Natural killer cell (primary cell): ENCODE data around the gene FOXI1. TPM values are rescaled to one million over a fixed set of nuclear protein-coding genes. Genes with fewer than 3 reads are reported as not detected.

Source experiments
- ATAC-seq, 3 donors: fragments of 150-1000 bp in 2 of 3; fragments of 200-7000 bp in 1 of 3; cut with Tn5 transposase; 1 replicate in 1 of 3; 2 replicates in 2 of 3; pipeline ENCODE4 v1.10.0; 2021; ENCODE audit warnings: mild to moderate bottlenecking in 2 of 3, moderate library complexity in 2 of 3
- DNase-seq, 2 donors: peaks; one replicate each; pipeline versions ENCODE4 v3.0.0 to v3.0.0-alpha.2; 2013 to 2021; ENCODE audit warnings: mixed read lengths in 1 of 2
- H3K27ac ChIP-seq: one replicate; pipeline ENCODE4 v1.5.1; 2013; ENCODE audit warnings: mild to moderate bottlenecking, low read length
- H3K27me3 ChIP-seq: one replicate; pipeline ENCODE4 v1.6.1; 2013; ENCODE audit warnings: low read length; ENCODE audit not compliant: control insufficient read depth, insufficient read depth
- H3K36me3 ChIP-seq: one replicate; pipeline ENCODE4 v1.6.1; 2013; ENCODE audit warnings: low read length; ENCODE audit not compliant: control insufficient read depth, insufficient read depth
- H3K4me1 ChIP-seq: one replicate; pipeline ENCODE4 v1.6.1; 2013; ENCODE audit warnings: low read length; ENCODE audit not compliant: control insufficient read depth, insufficient read depth
- H3K4me3 ChIP-seq: one replicate; pipeline ENCODE4 v1.5.1; 2013; ENCODE audit warnings: low read length
- H3K9me3 ChIP-seq: one replicate; pipeline ENCODE4 v1.6.1; 2013; ENCODE audit warnings: low read length; ENCODE audit not compliant: control insufficient read depth, insufficient read depth
- H3K27ac Mint-ChIP-seq, 2 donors: one replicate each; pipeline ENCODE4 v1.8.0; 2022; ENCODE audit warnings: mild to moderate bottlenecking in 2 of 2, mixed read lengths in 2 of 2, moderate library complexity in 1 of 2
- H3K27me3 Mint-ChIP-seq, 2 donors: one replicate each; pipeline ENCODE4 v1.8.0; 2022; ENCODE audit warnings: low read depth in 2 of 2, mixed read lengths in 2 of 2
- H3K36me3 Mint-ChIP-seq: one replicate; pipeline ENCODE4 v1.8.0; 2022; ENCODE audit warnings: mixed read lengths
- H3K4me1 Mint-ChIP-seq, 2 donors: one replicate each; pipeline ENCODE4 v1.8.0; 2022; ENCODE audit warnings: mixed read lengths in 2 of 2
- H3K4me3 Mint-ChIP-seq: one replicate; pipeline ENCODE4 v1.8.0; 2022; ENCODE audit warnings: mild to moderate bottlenecking, moderate library complexity, mixed read lengths
- H3K9me3 Mint-ChIP-seq, 2 donors: one replicate each; pipeline ENCODE4 v1.8.0; 2022; ENCODE audit warnings: mixed read lengths in 2 of 2
- WGBS: methylation state at CpG from one replicate; pipeline ENCODE4 v1.1.7; 2013; ENCODE audit warnings: missing lambda C conversion rate; ENCODE audit not compliant: insufficient coverage; 5-methylcytosine and 5-hydroxymethylcytosine counted together
- intact Hi-C: fragments of 100-400 bp; cut with micrococcal nuclease; formaldehyde crosslinking; loops from one replicate; pipeline ENCODE4 v1.14.2; 2022
- total RNA-seq, 4 donors: library from RNA; stranded (reverse); fragments of 120-200 nt in 1 of 4; gene quantifications; one replicate each; pipeline versions ENCODE4 v1.2.3 to v1.2.4, GENCODE V29; 2013 to 2022
- TF ChIP-seq, protein P1 (sequence below): fragments of 200-600 bp; IDR thresholded peaks from one replicate; pipeline ENCODE4 v1.8.0; 2022; ENCODE audit warnings: antibody characterized with exemption

FOXI1 gene
- total RNA-seq, 3 donors from 2014 or later (not counting 1 experiment from before 2014, with no cell fraction given), result 0.18 TPM; not detected in 2

DNA sequence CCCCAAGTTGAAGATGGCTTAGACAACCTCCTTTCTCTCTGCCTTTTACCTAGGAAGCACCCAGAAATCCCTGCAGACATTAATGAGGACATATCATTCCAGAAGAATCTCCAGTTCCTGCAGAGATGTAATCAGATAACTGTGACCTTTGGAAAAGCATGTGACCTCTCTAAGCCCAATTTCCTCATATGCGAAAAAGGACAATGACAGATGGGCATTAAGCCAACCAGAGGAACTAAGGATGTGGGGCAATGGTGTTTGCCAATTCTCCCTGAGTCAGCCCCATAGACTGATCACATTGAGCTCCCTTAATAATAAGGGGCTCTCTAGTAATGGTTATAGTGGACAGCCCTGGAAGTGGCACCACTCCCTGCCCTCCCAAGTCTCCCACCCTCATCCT lies 10.1 kb upstream of the FOXI1 start:
- H3K36me3 ChIP-seq, result no peaks in the 10 kb centered on the region
- H3K36me3 Mint-ChIP-seq, result no peaks in the 10 kb centered on the region
- no peak overlapping the region for H3K4me3 ChIP-seq
- H3K4me1 Mint-ChIP-seq, result peaks cover 0 to 15% of the 10 kb centered on the region in 2 donors
- TF ChIP-seq, protein P1, sequence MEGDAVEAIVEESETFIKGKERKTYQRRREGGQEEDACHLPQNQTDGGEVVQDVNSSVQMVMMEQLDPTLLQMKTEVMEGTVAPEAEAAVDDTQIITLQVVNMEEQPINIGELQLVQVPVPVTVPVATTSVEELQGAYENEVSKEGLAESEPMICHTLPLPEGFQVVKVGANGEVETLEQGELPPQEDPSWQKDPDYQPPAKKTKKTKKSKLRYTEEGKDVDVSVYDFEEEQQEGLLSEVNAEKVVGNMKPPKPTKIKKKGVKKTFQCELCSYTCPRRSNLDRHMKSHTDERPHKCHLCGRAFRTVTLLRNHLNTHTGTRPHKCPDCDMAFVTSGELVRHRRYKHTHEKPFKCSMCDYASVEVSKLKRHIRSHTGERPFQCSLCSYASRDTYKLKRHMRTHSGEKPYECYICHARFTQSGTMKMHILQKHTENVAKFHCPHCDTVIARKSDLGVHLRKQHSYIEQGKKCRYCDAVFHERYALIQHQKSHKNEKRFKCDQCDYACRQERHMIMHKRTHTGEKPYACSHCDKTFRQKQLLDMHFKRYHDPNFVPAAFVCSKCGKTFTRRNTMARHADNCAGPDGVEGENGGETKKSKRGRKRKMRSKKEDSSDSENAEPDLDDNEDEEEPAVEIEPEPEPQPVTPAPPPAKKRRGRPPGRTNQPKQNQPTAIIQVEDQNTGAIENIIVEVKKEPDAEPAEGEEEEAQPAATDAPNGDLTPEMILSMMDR, result no peak
- H3K9me3 Mint-ChIP-seq, result no peaks in the 10 kb centered on the region
- peak in 1 of 3 donors; percentile 21 for ATAC-seq
- intact Hi-C loops, result no loop called here
- H3K27me3 Mint-ChIP-seq, result peaks cover 0 to 12% of the 10 kb centered on the region in 2 donors
- H3K4me3 Mint-ChIP-seq, result no peak overlapping the region
- H3K27me3 ChIP-seq, result no peaks in the 10 kb centered on the region
- WGBS, result 78% methylated on average over 1 of the region's 1 CpG
- H3K27ac ChIP-seq, result no peak overlapping the region
- no peaks in the 10 kb centered on the region for H3K9me3 ChIP-seq
- H3K27ac Mint-ChIP-seq, result no peak overlapping the region
- H3K4me1 ChIP-seq, result no peaks in the 10 kb centered on the region
- no peak for DNase-seq

DNA sequence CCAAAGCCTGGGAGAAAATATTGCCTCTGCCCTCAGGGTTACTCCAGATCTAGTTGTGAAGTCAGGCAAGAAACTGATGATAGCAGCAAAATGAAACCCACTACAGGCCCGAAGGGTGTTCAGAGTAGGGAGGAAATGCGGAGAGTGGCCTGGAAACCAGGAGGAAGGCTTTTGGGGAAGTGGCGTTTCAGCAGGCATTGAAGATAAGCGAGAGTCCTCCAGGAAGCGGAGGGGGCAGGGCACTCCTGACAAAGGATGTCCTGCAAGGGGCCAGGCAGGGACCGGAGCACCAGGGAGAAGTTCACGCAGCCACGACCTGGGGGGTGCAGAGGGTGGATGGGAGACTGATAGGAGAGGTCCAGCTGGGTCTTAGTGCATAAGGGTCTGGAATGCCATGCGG lies 7.8 kb upstream of the FOXI1 start:
- Histone ChIP-seq H3K9me3 (no peaks in the 10 kb centered on the region), H3K4me3 (no peak overlapping the region), H3K27ac (no peak overlapping the region), H3K27me3 (no peaks in the 10 kb centered on the region), H3K4me1 (no peaks in the 10 kb centered on the region), H3K36me3 (no peaks in the 10 kb centered on the region)
- H3K9me3 Mint-ChIP-seq, result no peaks in the 10 kb centered on the region
- TF ChIP-seq, protein P1, result no peak
- no peak overlapping the region for H3K4me3 Mint-ChIP-seq
- H3K36me3 Mint-ChIP-seq, result no peaks in the 10 kb centered on the region
- intact Hi-C loops, result no loop called here
- H3K27me3 Mint-ChIP-seq, result peaks cover 0 to 13% of the 10 kb centered on the region in 2 donors
- ATAC-seq (no peak), DNase-seq (no peak)
- no peak overlapping the region for H3K27ac Mint-ChIP-seq
- WGBS, result 41% methylated on average over 9 of the region's 9 CpGs
- H3K4me1 Mint-ChIP-seq, result peaks cover 0 to 15% of the 10 kb centered on the region in 2 donors

DNA sequence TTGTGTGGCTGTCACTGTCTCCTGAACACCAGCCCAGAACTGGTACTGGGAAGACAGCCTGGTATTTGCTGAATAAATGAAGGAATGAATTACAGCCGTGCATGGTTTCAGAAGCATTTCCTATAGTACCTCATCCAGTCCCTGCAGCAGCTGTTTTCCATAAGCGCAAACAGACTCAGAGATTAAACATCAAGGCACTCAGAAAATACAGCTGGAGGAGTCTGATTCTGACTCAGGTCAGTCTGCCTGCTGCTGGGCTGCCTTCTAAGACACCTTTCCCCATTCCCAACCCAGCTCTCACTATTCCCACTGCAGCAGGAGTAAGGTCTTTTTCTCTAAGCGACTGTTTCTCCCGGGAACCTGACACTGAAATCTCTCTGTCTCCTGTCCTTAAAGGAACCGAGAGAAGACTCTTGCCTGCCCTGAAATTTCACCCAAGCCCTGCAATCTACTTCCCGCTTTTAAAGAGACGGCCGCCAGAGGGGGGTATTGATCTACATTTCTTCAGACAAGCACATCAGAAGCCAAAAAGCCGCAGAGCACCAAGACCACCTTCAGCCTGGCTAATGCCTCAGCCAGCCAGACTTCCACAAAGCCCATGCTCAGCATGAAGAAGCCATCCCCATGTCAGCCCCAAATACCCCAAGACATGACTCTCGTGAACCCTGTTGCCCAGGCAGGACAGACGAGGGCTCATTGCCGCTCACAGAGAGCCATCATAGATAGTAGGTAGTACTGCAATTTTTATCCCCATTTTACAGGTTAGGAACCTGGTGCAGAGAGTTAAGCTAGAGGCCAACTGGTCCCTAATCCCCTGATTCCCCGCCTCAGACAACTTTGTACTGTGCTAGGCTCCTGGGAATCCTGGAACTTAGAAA lies 5.4 kb upstream of the FOXI1 start:
- ATAC-seq (peak in 2 of 3 donors; percentile 48 to 70), DNase-seq (peak; percentile 45 to 79)
- Histone ChIP-seq H3K36me3 (no peaks in the 10 kb centered on the region), H3K27me3 (no peaks in the 10 kb centered on the region), H3K27ac (no peak overlapping the region), H3K4me1 (no peaks in the 10 kb centered on the region), H3K9me3 (no peaks in the 10 kb centered on the region), H3K4me3 (no peak overlapping the region)
- no peaks in the 10 kb centered on the region for H3K36me3 Mint-ChIP-seq
- no peak overlapping the region for H3K27ac Mint-ChIP-seq
- H3K4me3 Mint-ChIP-seq, result no peak overlapping the region
- H3K4me1 Mint-ChIP-seq, result peaks cover 0 to 15% of the 10 kb centered on the region in 2 donors
- H3K27me3 Mint-ChIP-seq, result peaks cover 6 to 24% of the 10 kb centered on the region in 2 donors
- no peaks in the 10 kb centered on the region for H3K9me3 Mint-ChIP-seq
- 30% methylated on average over 12 of the region's 13 CpGs for WGBS
- intact Hi-C loops, result loop anchor here (1.0 to 2.0 kb wide), 2 partner anchors 321 to 534 kb away; no protein-coding TSS in a partner anchor
- TF ChIP-seq, protein P1, result peak; percentile 57
